Upper lobe of left lung (tissue), 6 donors: Measurements from ENCODE around the gene DGKG. TPM values are rescaled to one million over a fixed set of nuclear protein-coding genes. Genes with fewer than 3 reads are reported as not detected.

Experiments used
- total RNA-seq, 6 donors: library from RNA; depleted of rRNA in 4 of 6; stranded (reverse); fragments of >200 nt in 4 of 6; gene quantifications; one replicate each; pipeline versions ENCODE4 v1.1.0 to v1.2.1, GENCODE V29; 2016 to 2021
- donor health status: DM: no; HTN: no; CAD: no; lungs with moderate emphysema.
- donor health status: DM: no; HTN: yes; CAD: no; lungs with severe emphysema.

The DGKG gene
- total RNA-seq, 6 donors from 2014 or later = 4.4 to 32.5 (median 6.5) TPM

Other genes starting within 250 kb of the DGKG start
- 1 to 10 TPM; 2.7 to 9.4 (median 3.2) TPM for gene CRYGS, start 182.1 kb upstream of the DGKG start, total RNA-seq
- 10 to 100 TPM in 5 of 6 donors, 1 to 10 TPM in 1; 8.3 to 20.4 (median 11.0) TPM for gene TBCCD1, start 205.1 kb upstream of the DGKG start, total RNA-seq
- 10 to 100 TPM; 10.5 to 52.7 (median 38.9) TPM for gene DNAJB11, start 208.5 kb upstream of the DGKG start, total RNA-seq